Adipose tissue (tissue), 3 donors: ENCODE results near the gene ZNF860. TPM values are rescaled to one million over a fixed set of nuclear protein-coding genes. Genes with fewer than 3 reads are reported as not detected.

Experiments
- H3K27ac ChIP-seq: one replicate; pipeline ENCODE4 v1.5.1; 2013; ENCODE audit warnings: low read depth, low read length
- WGBS, 3 donors: extraction: QIAGEN DNeasy Blood & Tissue Kit; methylation state at CpG; one replicate each; pipeline ENCODE4 v1.1.7; 2013; 5-methylcytosine and 5-hydroxymethylcytosine counted together
- polyA plus RNA-seq, 3 donors: library from polyadenylated mRNA; stranded (reverse); fragments of 200-250 nt; gene quantifications; one replicate each; pipeline ENCODE4 v1.2.3, GENCODE V29; 2013
- donor health status: healthy with polysubstance abuse.
- donor health status: Bipolar disorder and iron deficiency.
- donor health status: healthy.

Gene ZNF860
- polyA plus RNA-seq, 3 donors, result 0.07 to 0.34 (median 0.09) TPM

DNA sequence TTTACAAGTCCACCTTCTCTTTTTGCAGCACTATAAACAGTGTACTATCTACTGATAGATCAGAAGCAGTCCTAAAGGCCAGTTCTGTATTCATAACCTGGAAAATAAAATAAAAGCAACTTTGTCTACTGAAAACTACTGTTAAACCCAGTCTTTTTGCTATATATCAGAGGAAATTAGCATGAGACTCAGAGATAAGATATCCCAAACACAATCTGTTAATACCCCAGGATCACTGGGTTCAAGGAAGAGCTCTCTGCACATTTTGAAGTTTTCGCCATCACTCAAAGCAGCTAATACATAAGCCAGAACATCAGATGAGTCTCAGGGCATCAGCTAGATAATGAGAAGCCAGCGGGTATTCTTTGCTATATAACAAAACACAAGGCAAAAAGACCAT is 22.3 kb upstream of the ZNF860 start:
- H3K27ac ChIP-seq, result no peak overlapping the region
- WGBS, 3 donors, result 83 to 97% (median 83%) methylated on average over 2 of the region's 2 CpGs

DNA sequence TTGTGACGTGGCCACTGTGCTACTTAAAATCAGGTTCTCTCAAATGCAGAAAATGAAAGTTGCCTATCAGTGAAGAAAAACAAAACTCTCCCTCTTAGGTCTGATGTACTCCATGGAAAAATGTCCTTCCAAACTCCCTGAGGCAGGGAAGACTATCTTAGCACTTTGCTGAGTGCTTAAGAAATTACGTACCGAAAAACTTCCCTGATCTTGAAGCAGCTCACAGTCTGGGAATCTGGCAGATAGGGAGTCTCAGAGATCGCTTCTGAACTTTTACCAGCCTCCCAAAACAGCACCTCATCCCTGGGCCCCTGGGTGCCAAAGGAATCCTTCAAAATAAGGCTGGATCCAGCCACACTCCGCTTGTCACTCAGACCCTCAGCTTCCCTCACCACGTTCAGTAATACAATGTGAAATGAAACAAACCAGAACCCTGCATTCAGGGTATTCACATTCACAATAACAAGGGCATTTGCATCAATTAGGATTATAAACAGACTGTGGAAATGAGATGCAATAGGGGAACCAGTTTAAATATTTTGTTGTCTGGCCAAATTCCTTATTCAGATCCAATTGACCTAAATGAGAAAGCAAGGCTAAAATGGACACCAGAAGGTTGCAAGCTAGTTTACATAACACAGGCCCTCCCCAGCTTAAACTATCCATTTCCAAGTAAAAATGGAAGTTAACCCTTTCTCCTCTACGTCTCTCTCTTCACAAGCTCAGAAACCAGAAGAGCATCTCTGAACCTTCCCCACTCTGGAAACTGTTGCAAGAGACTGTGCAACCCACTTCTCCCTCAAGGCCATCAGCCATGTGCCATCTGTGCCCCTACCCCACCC is 21.4 kb upstream of the ZNF860 start:
- WGBS, 3 donors, result 40 to 76% (median 45%) methylated on average over 7 of the region's 7 CpGs

DNA sequence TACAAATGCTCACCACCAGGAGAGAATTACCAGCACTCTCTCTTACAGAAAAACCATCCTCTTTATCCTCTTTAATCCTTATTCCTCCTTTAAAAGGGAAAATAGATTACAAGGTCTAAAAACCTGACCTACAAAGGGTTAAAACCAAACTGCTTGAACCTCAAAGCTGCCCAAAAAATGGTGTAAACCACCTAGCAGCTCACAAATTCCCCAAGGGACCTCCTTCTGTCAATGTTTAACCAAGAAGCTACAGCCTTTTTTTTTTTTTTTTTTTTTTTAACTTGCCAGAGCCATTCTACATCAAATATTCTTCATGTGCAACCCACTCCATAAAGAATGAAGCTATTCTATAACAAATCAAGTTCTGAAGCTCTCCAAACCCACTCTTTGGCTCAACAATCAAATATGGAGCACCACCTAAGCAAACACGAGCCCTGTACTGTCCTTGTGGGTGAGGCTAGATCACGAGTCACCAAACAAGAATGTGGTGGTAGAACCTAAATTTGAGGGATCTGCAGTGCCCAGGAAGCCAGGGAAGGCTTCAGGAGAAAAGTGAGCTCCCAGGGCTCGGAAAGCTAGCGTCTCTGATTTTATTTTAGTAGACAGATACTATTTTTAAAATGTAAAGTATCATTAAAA is 20.6 kb upstream of the ZNF860 start:
- 47 to 81% (median 79%) methylated on average over 4 of the region's 4 CpGs for WGBS, 3 donors
- H3K27ac ChIP-seq, result no peak overlapping the region

More for the DNA sequence above, 21.4 kb upstream of the ZNF860 start:
- peak overlapping the region; percentile 54 for H3K27ac ChIP-seq

DNA sequence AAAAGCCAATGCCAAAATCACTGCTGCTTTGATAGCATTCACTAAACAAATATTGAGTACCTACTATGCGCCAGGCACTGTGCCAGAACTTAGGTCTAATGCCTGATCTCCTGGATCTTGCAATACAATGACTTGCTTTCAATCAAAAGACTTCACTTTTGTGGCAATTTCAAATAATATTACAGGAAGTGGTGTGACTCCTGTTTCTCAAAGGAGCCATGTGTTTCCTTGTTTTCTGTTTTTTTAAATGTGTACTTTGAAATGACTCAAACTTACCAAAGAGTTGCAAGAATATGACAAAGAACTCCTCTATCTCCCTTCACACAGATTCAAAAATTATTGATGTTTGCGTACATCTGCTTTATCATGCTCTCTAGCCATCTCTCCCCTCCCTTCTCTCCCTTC is 18.7 kb upstream of the ZNF860 start:
- WGBS, 3 donors, result 51 to 67% (median 51%) methylated on average over 2 of the region's 2 CpGs
- no peak overlapping the region for H3K27ac ChIP-seq

DNA sequence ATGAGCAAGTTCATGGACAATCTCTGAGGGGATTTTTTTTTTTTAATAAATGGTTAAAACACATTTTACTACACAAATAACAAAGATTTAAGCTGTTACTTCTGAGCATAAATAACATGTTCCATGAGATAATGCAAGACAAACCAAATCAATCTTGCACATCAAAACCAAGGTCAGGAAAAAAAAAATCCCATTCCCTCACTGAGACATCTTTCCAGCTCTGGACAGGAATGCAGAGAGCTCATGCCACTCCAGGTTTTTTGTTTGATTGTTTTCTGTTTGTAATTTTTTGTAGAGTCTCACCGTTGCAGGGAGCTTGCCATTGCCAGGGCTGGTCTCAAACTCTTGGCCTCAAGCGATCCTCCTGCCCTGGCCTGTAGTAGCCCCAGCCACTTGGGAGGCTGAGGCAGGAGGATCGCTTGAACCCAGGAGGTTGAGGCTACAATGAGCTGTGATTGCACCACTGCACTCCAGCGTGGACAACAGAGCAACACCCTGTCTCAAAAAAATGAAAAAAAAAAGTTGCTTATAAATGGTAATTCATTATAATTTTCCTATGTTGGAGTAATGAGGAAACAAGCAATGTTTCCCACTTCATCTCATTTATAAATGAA is 14.5 kb upstream of the ZNF860 start:
- H3K27ac ChIP-seq, result no peak overlapping the region
- 79 to 87% (median 87%) methylated on average over 4 of the region's 4 CpGs for WGBS, 3 donors

DNA sequence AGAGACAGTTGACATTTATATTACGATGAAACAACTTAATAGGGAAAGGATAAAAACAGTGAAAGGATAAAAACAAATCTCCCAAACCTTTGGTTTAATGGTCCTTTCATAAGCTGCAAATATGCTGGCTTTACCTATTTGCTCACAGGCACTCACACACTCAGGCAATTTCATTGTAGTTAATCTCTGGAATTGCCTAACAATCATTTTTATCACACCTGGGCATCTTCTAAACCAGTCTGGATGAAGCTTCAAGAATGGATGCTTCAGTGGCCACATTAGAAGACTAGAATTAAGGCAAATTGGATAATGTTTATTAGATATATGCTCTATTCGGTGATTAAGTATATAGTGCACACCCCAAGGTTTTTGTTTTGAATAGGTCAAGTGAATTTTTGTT is 14.0 kb upstream of the ZNF860 start:
- H3K27ac ChIP-seq, result no peak overlapping the region
- WGBS, 3 donors, result 89 to 95% (median 90%) methylated on average over 2 of the region's 2 CpGs

DNA sequence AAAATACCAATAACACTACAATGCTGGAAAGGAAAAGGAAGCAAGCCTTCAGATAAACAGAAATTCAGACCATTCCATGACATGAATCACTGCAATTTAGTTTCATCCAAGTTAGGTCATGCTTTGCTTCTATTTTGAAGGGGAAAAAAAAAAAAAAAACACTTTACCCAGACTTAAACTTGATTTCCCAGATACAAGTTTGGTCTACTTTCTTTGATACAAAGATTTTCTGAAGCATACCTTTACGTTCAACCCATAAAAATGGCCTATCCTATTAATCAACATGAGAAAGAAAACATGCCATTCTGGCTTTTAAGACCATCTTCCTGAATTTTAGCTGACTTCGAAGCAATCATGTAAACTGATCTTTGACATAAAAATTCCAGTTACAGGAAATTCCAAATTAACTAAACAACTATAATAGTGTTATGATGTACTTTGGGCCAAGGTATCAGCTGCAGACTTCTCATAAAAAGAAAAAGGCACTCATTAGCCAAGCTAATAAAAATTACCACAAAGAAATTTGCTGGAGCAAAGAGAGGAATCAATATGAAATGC is 13.1 kb upstream of the ZNF860 start:
- H3K27ac ChIP-seq, result no peak overlapping the region

DNA sequence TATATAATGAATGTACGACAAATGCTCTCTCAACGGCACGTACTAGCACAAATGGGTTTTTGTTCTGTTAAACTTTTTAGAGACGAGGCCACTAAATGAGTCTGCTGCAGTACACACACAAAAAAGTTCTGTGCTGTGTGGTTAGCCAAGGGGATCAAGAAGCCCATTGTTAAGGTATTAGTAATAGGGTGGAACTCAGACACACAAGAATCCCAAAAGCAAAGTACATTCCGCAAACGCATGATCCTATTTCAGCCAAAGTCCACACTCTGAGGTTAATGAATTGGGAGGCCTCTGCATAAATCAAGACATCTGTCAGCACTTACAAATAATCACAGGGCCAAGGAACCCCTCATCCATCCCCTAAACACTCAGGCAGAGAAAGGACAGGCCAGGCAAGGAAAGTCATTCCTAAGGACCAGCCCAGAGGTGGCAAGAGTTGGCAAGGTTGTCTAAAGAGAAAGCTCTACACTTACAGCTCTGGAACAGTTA is 12.6 kb upstream of the ZNF860 start:
- no peak overlapping the region for H3K27ac ChIP-seq
- 72 to 79% (median 76%) methylated on average over 6 of the region's 6 CpGs for WGBS, 3 donors

More for the DNA sequence above, 13.1 kb upstream of the ZNF860 start:
- 52 to 77% (median 68%) methylated on average over 2 of the region's 2 CpGs for WGBS, 3 donors

DNA sequence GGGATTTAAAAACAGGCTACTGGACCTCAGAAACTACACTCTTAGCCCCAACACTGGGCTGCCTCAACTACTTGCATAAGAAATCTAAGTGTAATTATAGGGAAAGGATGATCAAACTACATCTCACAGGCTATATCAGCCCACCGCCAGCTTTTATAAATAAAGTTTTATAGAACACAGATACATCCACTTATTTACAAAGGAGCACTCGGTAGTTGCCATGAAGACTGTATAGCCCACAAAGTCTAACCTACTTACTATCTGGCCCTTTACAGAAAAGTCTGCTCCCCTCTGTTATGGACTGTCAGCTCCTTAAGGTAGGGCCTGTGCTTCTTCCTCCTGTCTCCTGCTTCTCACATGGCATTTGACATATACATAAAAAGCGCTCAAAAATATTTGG is 9.9 kb upstream of the ZNF860 start:
- WGBS, 3 donors, result 94 to 100% (median 100%) methylated on average over 3 of the region's 3 CpGs
- no peak overlapping the region for H3K27ac ChIP-seq

DNA sequence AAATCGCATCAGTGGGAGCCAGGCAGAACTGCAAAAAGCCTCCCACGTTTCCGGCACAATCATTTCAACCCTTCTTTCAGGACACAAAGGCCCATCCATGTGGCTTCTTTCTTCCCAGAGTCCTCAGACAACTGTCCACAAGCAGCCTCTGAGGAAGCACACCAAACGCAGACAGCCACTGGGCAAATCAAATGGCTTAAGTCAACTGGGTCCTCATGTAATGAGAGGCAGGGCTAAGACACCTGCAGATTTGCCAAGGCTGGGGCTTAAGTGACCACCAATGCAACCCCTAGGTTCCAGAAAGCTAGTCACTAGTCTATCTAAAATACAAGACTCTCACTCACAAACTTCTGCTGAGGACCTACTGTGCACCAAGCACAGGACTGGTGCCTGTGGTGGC is 8.5 kb upstream of the ZNF860 start:
- WGBS, 3 donors, result 53 to 84% (median 65%) methylated on average over 4 of the region's 4 CpGs
- H3K27ac ChIP-seq, result no peak overlapping the region

DNA sequence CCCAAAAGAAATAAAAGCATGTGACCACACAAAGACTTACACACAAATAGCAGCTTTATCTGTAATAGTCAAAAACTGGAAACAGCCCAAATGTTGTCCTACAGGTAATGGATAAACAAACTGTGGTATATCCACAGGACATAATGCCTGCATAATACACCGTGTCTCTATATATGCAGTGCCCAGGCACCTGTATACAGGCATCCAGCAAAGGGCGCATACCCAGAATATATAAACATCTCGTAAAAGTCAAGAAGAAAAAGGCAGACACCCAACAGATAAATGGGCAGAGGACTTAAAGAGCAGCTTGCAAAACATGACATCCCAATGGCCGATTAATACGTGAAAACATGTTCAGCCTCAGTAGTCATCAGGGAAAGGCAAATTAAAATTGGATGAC is 7.7 kb upstream of the ZNF860 start:
- H3K27ac ChIP-seq, result no peak overlapping the region
- 92 to 98% (median 97%) methylated on average over 5 of the region's 5 CpGs for WGBS, 3 donors

DNA sequence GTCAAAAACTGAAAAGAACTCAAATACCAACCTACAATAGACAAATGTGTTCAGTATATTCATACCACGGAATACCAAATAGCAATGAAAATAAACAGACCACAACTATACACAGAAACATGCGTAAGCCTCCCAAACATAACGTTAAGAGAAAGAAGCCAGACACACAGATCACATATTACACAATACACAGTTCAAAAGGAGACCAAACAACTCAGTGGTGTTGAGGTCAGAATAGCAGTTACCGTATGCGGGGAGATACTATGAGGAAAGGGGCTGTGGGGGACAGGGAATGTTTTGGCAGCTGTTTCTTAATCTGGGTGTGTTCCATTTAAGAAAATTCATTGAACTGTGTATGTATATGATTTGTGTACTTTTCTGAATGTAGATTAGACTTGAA is 7.1 kb upstream of the ZNF860 start:
- WGBS, 3 donors, result 75 to 77% (median 75%) methylated on average over 5 of the region's 5 CpGs
- H3K27ac ChIP-seq, result no peak overlapping the region

DNA sequence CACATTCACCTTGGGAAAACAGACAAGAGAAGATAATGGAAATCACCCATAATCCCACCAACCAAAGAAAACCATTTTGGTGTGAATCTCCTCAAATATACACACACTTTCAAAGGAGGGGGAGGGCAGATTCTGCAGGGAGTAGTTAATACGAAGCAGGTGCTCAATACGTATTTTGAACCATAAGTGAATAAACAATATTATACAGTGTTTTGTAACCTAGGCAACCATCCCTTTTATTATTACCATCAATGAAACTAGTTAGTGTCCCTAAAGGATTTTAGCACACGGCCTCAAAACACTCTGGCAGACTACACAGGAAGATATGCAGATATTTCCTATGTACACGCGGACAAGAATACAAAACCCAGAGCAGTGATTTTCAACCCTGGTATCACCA is 6.6 kb upstream of the ZNF860 start:
- 75 to 82% (median 81%) methylated on average over 5 of the region's 5 CpGs for WGBS, 3 donors
- no peak overlapping the region for H3K27ac ChIP-seq

DNA sequence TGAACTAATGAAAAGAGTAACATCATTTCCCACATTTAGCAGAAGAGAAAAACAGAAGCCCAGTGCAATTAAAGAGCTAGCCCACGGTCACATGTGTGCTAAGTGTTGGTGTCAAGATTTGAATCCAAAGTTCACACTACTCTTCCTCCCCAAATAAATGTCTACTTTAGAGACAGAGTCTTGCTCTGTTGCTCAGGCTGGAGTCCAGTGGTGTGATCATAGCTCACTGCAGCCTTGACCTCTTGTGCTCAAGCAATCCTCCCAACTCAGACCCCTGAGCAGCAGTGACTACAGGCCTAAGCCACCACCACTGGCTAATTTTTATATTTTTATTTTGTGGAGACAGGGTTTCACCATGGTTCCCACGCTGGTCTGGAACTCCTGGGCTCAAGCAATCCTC is 5.2 kb upstream of the ZNF860 start:
- WGBS, 3 donors, result 87 to 93% (median 91%) methylated on average over 2 of the region's 2 CpGs
- H3K27ac ChIP-seq, result no peak overlapping the region

DNA sequence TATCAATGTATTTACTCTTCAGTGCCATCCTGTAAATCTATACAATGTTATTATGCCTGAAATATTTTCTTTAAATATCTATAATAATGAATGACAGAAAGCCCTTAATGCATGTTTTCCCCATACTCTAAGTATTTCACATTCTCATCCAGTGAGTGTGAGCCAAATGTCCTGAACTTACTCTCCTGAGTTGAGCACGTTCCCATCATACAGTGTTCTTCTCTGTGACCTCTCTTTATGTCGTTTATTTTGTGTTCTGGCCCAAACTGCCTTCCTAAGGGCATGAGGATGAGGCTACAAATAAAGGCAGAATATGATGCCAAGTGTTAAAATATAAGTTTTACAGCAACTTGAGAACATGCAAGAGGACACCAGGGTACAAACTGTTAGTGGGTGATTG is 3.8 kb upstream of the ZNF860 start:
- 72 to 83% (median 75%) methylated on average over 2 of the region's 2 CpGs for WGBS, 3 donors
- H3K27ac ChIP-seq, result no peak overlapping the region

DNA sequence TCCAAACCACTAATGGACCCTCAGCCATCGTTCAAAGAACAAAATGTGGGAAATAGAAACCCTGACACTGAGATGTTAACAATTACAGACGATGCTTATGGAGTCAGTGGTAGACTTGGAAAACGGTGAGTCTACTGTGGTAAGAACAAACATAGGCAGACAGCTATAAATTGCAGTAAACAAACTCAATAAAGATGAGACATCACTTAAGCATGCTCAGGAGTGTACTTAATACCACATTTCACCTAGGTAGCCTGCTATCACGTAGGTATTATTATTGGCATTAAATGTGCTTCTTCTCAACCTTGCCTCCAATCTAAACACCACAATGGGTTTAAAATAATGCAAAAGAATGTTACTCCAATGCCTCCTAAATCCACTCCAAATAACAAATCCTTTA is 3.0 kb upstream of the ZNF860 start:
- 90 to 91% (median 90%) methylated on average over 4 of the region's 4 CpGs for WGBS, 3 donors
- H3K27ac ChIP-seq, result no peak overlapping the region

DNA sequence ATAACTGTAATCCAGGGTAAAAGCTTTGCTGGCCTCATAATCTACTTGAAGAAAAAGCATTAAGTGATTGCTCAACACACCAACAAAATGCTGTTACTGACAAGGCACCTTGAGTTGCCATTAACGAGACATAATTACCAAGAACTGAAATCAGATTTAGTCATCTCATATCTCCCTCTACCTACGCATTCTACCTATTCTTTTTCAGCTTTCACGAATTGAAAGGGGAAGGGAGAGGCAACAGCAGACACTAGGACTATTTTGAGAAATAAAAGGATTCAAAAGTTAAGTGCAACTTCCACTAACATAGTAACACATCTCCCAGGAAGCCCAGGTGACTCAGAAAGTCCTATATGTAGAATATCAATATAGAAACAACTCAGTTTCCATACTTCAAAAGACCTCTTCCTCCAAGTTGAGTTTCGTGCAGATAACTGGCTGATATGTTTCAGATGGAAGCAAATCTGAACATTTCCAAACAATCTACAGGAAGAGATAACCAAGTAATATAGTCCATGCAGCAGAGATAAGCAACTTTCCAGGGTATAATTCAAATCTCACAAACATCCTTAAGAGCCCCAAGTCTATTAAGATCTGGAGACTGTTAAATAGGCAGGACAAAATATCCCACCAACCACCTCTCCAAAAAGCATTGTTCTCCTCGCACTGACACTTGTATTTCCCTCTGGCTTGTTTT is 2.4 kb upstream of the ZNF860 start:
- 56 to 79% (median 60%) methylated on average over 5 of the region's 5 CpGs for WGBS, 3 donors

DNA sequence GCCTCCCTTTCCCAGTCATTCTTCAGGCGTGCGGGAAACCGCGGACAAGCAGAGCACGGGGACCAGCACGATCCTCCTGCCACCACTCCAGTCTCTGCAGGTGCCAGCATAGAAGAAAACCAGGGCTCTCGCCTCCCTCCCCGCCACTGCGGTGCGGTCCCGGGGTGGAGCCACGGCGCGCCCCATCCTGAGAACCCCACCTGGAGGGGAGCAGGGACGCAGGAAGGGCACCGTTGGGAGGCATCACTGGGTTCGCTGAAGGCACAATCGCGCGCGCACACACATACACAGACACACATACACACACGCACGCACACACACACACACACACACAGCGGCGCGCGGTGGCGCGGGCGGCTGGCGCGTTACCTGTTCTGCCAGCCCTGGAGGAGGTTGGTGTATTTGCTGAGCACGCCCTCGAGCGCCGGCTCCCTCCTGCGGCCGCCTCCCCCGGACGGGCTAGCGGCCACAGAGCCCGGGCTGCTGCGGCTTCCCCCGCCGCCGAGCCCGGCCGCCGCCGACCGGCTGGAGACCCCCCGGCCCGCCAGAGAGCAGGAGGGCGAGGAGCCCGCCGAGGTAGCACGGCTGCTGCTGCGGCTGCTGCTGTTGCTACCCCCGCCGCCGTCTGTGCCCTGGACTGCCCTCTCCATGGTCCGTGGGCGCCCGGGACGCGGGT is 882 bp upstream of the ZNF860 start:
- WGBS, 3 donors, result 0% methylated on average over 55 to 66 of the region's 66 CpGs
- H3K27ac ChIP-seq, result no peak overlapping the region

More for the DNA sequence above, 2.4 kb upstream of the ZNF860 start:
- H3K27ac ChIP-seq, result no peak overlapping the region
